Glomerular visceral epithelial cell (primary cell): ENCODE data around the gene MBNL1.
A peak's percentile ranks its signal among the peaks of the same experiment; 100 is the strongest.

Experiments used
- DNase-seq: peaks from one replicate; pipeline ENCODE4 v3.0.0-alpha.2; 2016; ENCODE audit errors: extremely low spot score

The MBNL1 gene

DNA sequence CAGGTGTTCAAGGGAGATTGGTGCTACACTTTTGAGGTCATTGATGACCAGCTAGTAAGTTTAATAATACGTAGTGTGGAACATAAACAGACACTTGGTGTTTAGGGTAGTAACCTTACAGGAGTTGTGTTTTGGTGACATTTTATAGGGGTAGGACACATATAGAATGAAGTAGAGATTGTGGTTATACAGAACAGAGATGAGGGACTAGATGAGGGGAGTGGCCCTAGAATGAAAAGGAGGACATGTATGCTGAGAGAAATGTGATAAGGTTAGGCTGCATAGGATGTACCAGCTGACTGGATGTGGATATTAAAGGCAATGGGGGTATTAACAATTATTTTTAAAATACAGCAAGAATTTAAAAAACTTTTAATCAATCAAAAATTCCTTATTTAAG, 8.0 kb downstream of the MBNL1 start:
- no peak for DNase-seq

GRCh38 chr3:152277198-152277597, 8.5 kb downstream of the MBNL1 start:
- DNase-seq, result no peak

GRCh38 chr3:152278756-152279427, 10.2 kb downstream of the MBNL1 start:
- DNase-seq, result no peak

DNA sequence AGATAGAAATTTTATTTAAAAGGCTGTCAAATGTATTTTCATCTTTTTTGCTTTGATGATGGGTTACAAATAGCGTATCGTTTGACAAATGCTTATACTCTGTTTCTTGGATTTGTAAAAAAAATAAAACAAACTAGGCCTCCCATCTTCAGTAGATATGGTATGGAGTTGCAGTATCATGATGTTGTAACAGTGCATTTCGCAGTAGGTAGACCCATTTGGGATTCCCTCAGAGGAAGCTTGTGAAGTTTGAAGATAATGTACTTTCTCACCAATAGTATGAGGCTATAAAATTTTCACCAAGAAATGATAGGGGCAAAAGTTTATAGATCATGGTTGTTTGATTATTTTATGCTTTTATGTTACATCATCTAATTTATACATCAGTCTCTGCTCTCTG, 10.8 kb downstream of the MBNL1 start:
- DNase-seq, result no peak

- DNase-seq, result no peak
Observed at GRCh38 chr3:152280539-152280938, 11.8 kb downstream of the MBNL1 start.

DNA sequence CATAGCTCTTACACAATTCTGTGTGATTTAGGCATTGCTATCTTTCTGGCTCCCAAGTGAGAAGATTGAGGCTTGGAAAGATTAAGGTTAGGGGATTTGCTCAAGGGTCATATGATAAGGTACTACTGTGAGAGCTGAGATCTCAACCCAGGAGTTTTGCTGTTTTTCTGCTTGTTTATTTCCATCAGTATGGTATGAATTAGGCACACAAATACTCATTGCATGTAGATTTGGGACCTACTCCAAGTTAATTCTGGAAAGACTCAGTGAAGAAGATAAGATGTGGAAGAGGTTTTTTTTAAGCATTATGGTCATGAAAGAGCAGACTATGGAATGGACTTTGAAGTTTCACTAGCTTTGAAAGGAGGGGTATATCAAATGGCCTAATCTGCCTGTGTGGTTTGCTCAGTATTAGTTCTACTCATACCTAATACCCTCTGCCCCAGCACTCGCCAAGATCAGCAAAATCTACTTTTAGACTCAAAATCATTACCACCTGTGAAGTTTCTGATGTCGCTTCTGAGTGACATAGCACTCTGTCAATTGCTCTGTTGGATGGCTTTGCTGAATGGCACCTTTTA, 12.5 kb downstream of the MBNL1 start:
- DNase-seq, result no peak

- DNase-seq, result no peak
Observed at GRCh38 chr3:152282813-152283212, 14.1 kb downstream of the MBNL1 start.

DNA sequence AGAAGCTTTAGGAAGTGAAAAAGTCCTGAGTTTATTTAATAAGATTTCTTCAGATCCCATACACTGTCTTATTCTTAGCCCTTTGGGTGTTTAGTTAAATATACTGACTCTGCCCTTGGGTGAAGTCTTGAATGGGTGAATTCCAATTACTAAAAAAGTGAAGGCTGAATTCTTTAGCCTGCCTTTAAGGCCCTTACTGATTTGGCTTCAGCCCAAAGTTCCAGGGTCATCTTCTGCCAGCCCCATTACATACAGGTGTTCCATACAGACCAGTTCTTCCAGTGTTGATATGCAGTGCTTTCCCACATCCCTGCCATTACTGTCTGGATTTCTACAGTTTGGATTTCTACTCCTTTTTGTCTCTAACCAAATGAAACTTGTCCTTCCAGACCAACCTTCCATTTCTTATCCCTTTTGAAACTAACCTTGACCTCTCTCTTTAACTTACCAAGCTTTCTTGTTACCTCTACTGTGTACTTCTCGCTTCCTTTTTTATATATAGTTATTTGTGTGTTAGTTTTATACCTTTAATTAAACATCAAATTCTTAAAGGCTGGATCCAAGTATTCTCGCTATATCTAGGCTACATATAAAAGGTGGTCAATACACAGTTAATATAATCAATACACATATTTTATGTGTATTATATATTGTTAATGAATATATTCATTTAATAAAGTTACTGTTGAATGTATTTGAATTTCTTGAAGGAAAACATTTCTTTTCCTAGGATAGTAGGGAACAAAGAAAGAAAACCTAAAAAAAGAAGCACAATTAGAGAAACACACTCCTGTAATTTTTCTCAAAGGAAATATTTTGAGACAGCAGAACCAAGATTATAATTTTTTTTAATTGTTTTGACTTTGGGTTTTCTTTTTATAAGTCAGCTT, 15.0 kb downstream of the MBNL1 start:
- DNase-seq, result no peak

- DNase-seq, result no peak
Observed at GRCh38 chr3:152284906-152285305, 16.2 kb downstream of the MBNL1 start.

DNA sequence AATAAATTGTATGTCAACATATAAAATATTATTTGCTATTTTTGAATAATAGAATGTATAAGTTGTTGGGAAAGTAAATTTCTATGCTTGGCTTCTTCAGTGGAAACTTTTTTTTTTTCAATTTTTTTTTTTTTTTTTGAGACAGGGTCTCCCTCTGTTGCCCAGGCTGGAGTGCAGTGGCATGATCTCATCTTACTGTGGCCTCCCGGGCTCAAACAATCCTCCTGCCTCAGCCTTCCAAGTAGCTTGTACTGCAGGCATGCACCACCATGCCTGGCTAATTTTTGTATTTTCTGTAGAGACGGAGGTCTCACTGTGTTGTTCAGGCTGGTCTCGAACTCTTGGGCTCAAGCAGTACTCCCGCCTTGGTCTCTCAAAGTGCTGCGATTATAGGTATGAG, 16.8 kb downstream of the MBNL1 start:
- no peak for DNase-seq

DNA sequence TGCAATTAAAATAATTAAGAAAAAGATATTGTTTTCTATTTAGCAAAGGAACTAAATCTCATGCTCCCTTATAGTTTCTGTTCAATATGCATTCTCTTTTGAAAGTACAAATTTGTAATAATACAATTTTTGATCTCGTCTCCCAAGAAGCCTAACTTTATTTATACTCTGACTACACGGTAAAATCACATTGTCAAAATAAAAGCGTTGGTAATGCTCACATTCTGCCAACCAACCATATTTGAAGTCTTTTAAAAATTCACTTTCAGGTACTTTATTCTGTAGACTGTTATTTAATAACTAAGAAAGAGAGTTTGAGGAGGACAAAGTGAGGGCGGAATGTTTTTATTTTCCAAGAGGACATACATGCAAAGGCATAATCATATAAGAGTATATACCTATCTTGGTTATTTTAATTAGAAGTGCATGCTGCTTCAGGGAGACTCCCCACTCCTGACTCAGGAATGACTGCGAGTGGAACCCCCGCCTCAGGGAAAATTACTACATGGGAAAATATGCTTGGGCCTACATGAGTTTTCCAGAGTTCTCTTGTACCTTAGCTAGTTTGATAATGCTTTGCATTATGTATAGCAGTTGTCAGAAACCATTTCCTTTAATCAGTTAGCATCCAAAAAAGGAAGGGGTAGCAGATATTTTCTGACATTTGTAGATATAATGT, 19.3 kb downstream of the MBNL1 start:
- DNase-seq, result no peak

DNA sequence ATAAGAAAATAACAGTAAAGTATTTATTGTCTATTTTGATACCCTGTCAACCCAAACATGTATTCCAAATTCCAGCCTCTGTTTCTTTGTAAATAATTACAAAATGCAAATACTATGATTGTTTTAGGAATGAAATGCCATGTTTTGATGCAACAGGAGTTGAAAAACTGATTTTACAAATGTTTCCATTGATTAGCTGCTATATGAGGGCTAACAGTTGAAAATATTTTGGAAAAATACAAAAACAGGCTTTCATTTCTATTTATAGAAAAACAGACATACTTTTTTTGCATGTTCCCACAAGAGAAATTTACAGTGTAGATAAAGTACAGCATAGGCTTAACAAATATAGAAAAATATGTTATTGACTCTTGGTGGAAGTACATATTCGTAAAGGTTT, 20.0 kb downstream of the MBNL1 start:
- no peak for DNase-seq

GRCh38 chr3:152289708-152290107, 21.0 kb downstream of the MBNL1 start:
- no peak for DNase-seq

DNA sequence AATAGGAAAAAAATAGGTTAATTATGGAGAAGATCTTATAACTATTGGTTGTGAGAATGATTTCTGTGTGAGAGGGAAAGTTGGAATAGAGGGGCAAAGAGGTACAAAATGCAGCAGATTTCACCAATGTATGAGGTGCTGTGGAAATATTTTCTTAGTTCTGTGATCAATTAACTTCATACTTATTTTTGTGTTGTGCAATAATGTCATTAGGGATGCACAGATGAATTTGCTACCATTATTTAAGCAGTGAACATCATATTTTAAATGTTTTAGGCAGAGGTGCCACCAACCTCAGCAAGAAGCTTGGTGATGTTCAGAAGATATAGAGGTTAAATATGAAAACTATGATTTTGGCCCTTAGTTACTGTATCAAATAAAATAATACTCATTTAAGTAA, 21.6 kb downstream of the MBNL1 start:
- DNase-seq, result no peak

DNA sequence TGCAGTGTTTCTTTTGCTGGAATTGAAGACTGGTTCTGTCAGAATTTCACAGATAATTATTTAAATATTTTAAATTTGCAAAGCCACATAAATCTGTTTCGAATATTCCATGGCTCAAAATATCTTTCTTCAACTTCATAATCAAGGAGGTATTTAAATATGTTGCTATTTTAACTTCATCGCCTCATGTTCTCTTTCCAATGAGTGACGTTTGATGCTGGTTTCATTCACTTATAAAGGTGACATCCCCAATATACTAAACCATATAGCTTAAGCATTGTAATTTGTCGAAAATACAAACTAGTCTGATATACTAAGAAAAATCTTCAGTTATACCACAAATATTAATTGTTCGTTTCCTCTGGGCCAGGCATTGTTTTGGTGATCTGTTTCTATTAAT, 22.5 kb downstream of the MBNL1 start:
- no peak for DNase-seq

- no peak for DNase-seq
Observed at GRCh38 chr3:152291649-152292066, 22.9 kb downstream of the MBNL1 start.

- DNase-seq, result no peak
Observed at GRCh38 chr3:152292366-152292765, 23.6 kb downstream of the MBNL1 start.

GRCh38 chr3:152293347-152294006, 24.7 kb downstream of the MBNL1 start:
- DNase-seq, result no peak

DNA sequence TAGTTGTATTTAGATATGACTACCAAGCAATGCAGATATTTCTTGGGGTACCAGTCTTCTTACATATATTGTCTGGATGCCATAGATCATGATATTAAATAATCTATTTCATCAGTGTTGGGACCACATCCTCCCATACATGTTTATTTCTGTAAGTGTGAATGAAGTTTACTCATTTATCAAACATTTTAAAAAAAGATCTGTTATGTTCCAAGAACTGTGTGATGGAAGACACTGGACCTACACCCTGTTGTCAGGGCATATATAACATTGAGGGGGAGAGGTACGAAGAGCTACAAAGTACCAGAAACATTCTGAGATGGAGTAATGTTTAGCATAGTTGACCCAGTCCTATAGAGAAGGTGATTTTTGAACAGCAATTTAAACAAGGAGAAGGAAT, 26.6 kb downstream of the MBNL1 start:
- no peak for DNase-seq

GRCh38 chr3:152295806-152296205, 27.1 kb downstream of the MBNL1 start:
- no peak for DNase-seq

DNA sequence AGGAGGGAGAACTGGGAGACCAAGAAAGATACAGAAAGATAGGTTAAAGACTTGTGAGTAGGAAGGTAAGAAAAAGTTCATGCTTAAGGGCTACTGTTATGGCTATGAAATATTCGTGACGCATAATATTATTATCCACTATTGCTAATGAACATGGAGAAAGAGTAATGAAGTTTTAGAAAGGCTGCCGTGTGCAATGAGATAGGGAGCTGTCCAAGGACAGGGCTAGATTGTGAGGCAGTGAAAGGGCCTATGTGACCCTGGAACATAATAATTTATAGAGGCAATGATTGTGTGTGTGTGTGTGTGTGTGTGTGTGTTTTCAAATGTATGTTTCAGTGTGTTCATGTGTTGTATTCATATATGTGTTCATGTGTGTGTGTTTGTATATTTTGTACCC, 27.7 kb downstream of the MBNL1 start:
- no peak for DNase-seq

DNA sequence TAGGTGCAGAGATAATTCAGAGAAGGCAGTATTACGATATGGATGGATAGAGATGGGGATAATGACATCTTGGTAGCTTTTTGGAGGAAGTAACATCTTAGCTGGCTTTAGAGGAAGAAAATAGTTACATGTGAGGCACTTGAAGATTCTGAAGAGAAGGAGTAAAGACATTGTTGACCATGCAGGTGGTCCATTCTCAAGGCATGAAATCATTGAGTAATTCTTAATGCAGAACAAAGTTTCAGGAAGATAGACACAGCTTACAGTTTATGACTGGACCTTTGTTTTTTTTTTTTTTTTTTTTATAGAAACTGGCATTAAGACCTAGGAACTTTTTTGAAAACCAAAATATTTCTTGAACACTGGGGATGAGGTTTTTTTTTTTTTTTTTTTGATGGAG, 28.2 kb downstream of the MBNL1 start:
- DNase-seq, result peak; percentile 41
